Prostate gland (tissue), 2 donors: ENCODE measurements around the gene CPNE4.

Experiments
- CTCF ChIP-seq, 4 experiments: fragments of 200-600 bp in 2 of 4; fragments of 450-650 bp in 2 of 4; sonication (generic) in 2 of 4; IDR thresholded peaks; 1 replicate in 3 of 4; 2 replicates in 1 of 4; pipeline ENCODE4 v1.5.1; 2016 to 2019; ENCODE audit warnings: antibody characterized with exemption in 4 of 4, mild to moderate bottlenecking in 2 of 4, moderate library complexity in 2 of 4
- POLR2AphosphoS5 ChIP-seq: sonication (generic); formaldehyde crosslinking; IDR thresholded peaks from one replicate; pipeline ENCODE4 v1.6.1; 2017; ENCODE audit warnings: antibody characterized with exemption

- TF ChIP-seq CTCF (IDR thresholded peaks at IDR 0.05) (no peak), POLR2AphosphoS5 (no peak)
These were observed 497.3 kb downstream of the CPNE4 start for GRCh38 chr3:131537531-131537930.
